Measurements from ENCODE around the gene NLGN2. TPM values are rescaled to one million over a fixed set of nuclear protein-coding genes. Genes with fewer than 3 reads are reported as not detected.

NLGN2 gene
- total RNA-seq, 1 experiment from 2014 or later = 76.7 TPM

- TF ChIP-seq ZBTB21 (CRISPR knock-in tag; IDR thresholded peaks at IDR 0.05; ENCODE audit: borderline replicate concordance) (no peak), MAX (CRISPR knock-in tag; IDR thresholded peaks at IDR 0.05) (no peak)
These were observed 58.6 kb downstream of the NLGN2 start (continued) for GRCh38 chr17:7466318-7466638.

GRCh38 chr17:7466639-7467341 is 59.1 kb downstream of the NLGN2 start:
- POLR2A ChIA-PET = no interaction called here

More at GRCh38 chr17:7466639-7467341, 59.1 kb downstream of the NLGN2 start:
- DNase-seq (ENCODE audit: low spot score) (no peak), ATAC-seq (no peak)
- no peaks in the 10 kb centered on the region for H3K36me3 Mint-ChIP-seq
- CTCF ChIA-PET = interaction anchor here (0.6 kb wide), 1 partner anchor 12 kb away, joined by 3 read pairs; no protein-coding TSS in a partner anchor
- H3K27ac Mint-ChIP-seq = peak overlapping the region; percentile 36; the same call in 1 of the 2 replicates
- H3K4me1 Mint-ChIP-seq = 0 out of 2 replicates have a peak, but pooled peaks cover 6% of the 10 kb centered on the region
- no peaks in the 10 kb centered on the region for H3K9me3 Mint-ChIP-seq
- no peaks in the 10 kb centered on the region for H3K27me3 Mint-ChIP-seq (ENCODE audit: low read depth)
- TF ChIP-seq ATF6 (CRISPR knock-in tag; IDR thresholded peaks at IDR 0.05) (no peak), PRRX2 (CRISPR knock-in tag; IDR thresholded peaks at IDR 0.05) (no peak), ETV6 (CRISPR knock-in tag; IDR thresholded peaks at IDR 0.05) (no peak), ZNF512 (CRISPR knock-in tag; IDR thresholded peaks at IDR 0.05; ENCODE audit: borderline replicate concordance) (no peak), STAT6 (CRISPR knock-in tag; conservative IDR thresholded peaks at IDR 0.05; ENCODE audit: low read depth) (no peak), TEAD4 (CRISPR knock-in tag; IDR thresholded peaks at IDR 0.05) (no peak), CREB1 (CRISPR knock-in tag; IDR thresholded peaks at IDR 0.05) (no peak), IRF2 (CRISPR knock-in tag; IDR thresholded peaks at IDR 0.05; ENCODE audit: borderline replicate concordance, low read depth) (no peak), IRF1 (CRISPR knock-in tag; IDR thresholded peaks at IDR 0.05) (no peak), HMGA2 (CRISPR knock-in tag; IDR thresholded peaks at IDR 0.05) (no peak), KAT7 (CRISPR knock-in tag; IDR thresholded peaks at IDR 0.05; ENCODE audit: borderline replicate concordance) (no peak), PRDM15 (CRISPR knock-in tag; IDR thresholded peaks at IDR 0.05) (no peak), FOXP4 (CRISPR knock-in tag; IDR thresholded peaks at IDR 0.05) (no peak), RORB (CRISPR knock-in tag; IDR thresholded peaks at IDR 0.05) (no peak), PREB (CRISPR knock-in tag; IDR thresholded peaks at IDR 0.05; ENCODE audit: borderline replicate concordance) (no peak), E2F5 (CRISPR knock-in tag; IDR thresholded peaks at IDR 0.05) (no peak)
- no peak overlapping the region for H3K4me3 Mint-ChIP-seq

Data from WTC11 (cell line).